ENCODE data around the gene RAB26.
"Not testable (repeated sequence)": the region's sequence is repeated elsewhere in the genome, so short reads cannot be mapped to it uniquely, and the experiment has no call there.

Gene RAB26

GRCh38 chr16:2147981-2148671 lies at the start of gene RAB26:
RAB26 (plus strand) TSS chr16:2148625; CDS start chr16:2148784, 159 bp downstream.
- DNase-seq, result no peak

GRCh38 chr16:2101581-2101980 lies 46.8 kb upstream of the RAB26 start:
- DNase-seq, result not testable (repeated sequence)

GRCh38 chr16:2102471-2102870 lies 46.0 kb upstream of the RAB26 start:
- DNase-seq, result no peak

- not testable (repeated sequence) for DNase-seq
Measured at GRCh38 chr16:2104464-2104863, 44.0 kb upstream of the RAB26 start.

- DNase-seq, result not testable (repeated sequence)
Measured at GRCh38 chr16:2105291-2105690, 43.1 kb upstream of the RAB26 start.

- not testable (repeated sequence) for DNase-seq
Measured at GRCh38 chr16:2105769-2106168, 42.7 kb upstream of the RAB26 start.

GRCh38 chr16:2106211-2106610 lies 42.2 kb upstream of the RAB26 start:
- DNase-seq, result not testable (repeated sequence)

GRCh38 chr16:2107121-2107790 lies 41.2 kb upstream of the RAB26 start:
- not testable (repeated sequence) for DNase-seq

- DNase-seq, result not testable (repeated sequence)
Measured at GRCh38 chr16:2107791-2108125, 40.7 kb upstream of the RAB26 start.

GRCh38 chr16:2108446-2109270 lies 39.8 kb upstream of the RAB26 start:
- DNase-seq, result not testable (repeated sequence)

GRCh38 chr16:2109271-2109580 lies 39.2 kb upstream of the RAB26 start:
- DNase-seq, result not testable (repeated sequence)

GRCh38 chr16:2109872-2110271 lies 38.6 kb upstream of the RAB26 start:
- not testable (repeated sequence) for DNase-seq

- DNase-seq, result not testable (repeated sequence)
Measured at GRCh38 chr16:2110332-2111008, 38.0 kb upstream of the RAB26 start.

GRCh38 chr16:2111009-2111353 lies 37.4 kb upstream of the RAB26 start:
- not testable (repeated sequence) for DNase-seq

GRCh38 chr16:2111412-2112335 lies 36.8 kb upstream of the RAB26 start:
- not testable (repeated sequence) for DNase-seq

- not testable (repeated sequence) for DNase-seq
Measured at GRCh38 chr16:2112539-2113106, 35.8 kb upstream of the RAB26 start.

- DNase-seq, result not testable (repeated sequence)
Measured at GRCh38 chr16:2114225-2114624, 34.2 kb upstream of the RAB26 start.

- DNase-seq, result not testable (repeated sequence)
Measured at GRCh38 chr16:2114885-2115590, 33.4 kb upstream of the RAB26 start.

- DNase-seq, result no peak
Measured at GRCh38 chr16:2115591-2115973, 32.8 kb upstream of the RAB26 start.

GRCh38 chr16:2116428-2116827 lies 32.0 kb upstream of the RAB26 start:
- not testable (repeated sequence) for DNase-seq

- not testable (repeated sequence) for DNase-seq
Measured at GRCh38 chr16:2117341-2117740, 31.1 kb upstream of the RAB26 start.
